Epidermal melanocyte (primary cell): ENCODE measurements around the gene NDUFC1.
"Not testable (repeated sequence)": the region's sequence is repeated elsewhere in the genome, so short reads cannot be mapped to it uniquely, and the experiment has no call there.

Experiments
- DNase-seq: peaks from one replicate; pipeline ENCODE4 v3.0.0; 2011; ENCODE audit warnings: low spot score; ENCODE audit not compliant: insufficient read length

NDUFC1 gene

DNA sequence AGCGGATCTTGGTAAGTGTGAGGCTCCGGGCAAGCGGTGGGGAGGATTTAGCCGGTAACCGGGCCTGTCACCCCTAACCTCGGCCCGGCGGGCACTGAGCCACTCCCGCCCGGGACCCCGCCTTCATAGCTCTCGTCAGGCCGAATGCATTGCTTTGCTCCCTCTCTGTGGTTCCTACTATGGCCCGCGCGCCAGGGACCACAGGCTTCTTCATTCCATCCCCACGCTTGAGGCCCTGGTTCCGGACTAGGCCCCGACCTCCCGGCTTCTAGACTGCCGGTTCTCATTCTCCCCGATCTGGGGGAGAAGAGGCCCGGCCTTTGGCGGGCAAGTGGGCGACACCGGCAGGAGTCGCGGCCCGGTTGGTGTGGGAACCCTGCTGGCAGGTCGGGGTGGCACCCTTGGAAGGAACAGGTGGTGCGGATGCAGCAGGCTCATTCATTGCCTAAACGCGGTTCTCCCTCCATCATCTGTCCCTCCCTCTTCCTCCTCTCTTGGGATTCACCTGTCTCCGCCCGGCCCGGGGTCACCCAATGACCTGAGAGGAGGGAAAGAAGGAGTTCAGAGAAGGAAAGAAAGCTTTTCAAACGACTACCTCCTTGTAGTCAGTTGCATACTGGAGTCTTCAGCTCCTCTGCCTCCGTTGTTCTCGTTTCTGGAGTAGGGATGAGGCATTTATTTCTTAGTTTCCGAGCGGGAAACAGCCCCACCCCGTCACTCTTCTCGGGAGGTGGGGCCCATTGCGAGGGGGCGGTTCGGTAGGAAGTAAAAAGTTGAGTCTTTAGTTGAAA is at the start of gene NDUFC1:
Gene NDUFC1 (minus strand): TSS at position 657 of the 791 bp plus-strand sequence. CDS start 6,679 bp downstream, outside the sequence.
- no peak for DNase-seq

DNA sequence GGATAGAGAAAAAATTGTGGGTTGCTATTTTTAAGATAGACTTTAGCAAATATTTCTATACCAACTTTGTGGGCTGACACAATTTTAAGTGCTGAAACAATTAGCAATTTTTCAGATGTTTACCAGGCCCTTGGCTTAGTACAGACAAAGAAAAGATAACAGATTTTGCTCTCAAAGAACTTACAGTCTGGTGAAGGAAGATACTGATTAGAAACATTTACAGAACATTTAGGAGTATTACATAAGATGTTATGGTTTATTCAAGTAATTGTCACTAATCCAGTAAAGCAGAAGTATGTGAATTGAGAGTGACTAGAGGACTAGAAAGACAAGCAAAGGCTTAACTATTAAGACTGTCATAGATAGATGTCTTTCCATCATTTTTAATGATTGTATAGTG is 35.3 kb upstream of the NDUFC1 start:
- DNase-seq: no peak

GRCh38 chr4:139333046-139333445 is 30.8 kb upstream of the NDUFC1 start:
- DNase-seq: no peak

DNA sequence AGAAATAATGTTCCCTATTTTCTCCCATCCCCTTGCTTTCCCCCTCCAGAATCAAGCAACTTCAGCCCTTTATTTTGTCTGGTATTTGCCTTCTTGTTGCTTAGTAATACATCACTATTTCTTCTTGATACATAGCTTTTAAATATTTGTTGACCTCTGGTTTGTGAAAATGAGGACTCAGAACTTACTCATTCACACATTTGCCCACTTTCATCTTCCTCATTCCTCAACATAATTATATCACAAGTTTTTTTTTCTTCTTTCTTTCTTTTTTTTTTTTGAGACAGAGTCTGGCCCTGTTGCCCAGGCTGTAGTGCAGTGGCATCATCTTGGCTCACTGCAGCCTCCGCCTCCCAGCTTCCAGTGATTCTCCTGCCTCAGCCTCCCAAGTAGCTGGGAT is 28.9 kb upstream of the NDUFC1 start:
- DNase-seq: no peak

DNA sequence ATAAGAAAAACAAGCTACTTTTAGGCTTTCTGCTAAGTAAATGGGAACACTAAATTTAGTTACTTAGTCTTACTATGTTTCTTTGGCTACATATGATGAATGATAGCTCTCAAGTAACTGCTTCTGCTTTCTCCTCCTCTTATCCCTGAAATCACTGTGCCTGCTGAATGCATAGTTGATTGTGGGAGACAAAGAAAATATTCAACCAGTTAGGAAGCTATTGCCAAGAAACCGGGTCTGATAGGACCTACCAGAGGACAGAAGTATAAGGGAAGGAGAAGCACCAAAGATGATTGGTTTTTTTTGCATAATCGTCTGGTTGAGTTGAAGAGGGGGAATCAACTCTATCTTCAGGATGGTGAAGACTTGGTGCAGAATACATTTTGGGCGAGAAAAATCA is 28.0 kb upstream of the NDUFC1 start:
- no peak for DNase-seq

DNA sequence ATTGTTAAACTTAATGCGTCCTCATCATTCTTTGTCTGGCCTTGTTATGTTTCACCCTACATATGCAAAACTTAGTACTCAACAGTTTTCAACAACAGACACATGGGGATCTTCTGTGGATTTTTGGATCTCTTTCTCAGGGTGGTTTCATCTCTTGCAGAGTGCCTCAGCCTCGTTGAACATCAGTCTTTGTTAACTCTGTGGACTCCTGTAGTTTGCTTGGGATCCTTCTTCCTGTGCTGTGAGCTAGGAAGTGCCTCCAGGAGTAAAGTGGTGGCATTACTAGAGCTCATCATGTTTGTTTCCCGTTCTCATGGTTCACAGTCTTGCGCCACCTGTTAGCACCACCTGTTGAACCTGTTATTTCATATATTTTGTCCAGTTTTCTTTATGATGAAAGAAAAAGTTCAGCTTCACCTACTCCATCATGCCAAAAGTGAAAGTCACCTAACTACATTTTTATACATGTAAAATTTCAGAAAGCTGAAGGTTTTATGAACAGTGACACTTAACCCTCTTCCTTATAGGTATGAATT is 27.5 kb upstream of the NDUFC1 start:
- no peak for DNase-seq

DNA sequence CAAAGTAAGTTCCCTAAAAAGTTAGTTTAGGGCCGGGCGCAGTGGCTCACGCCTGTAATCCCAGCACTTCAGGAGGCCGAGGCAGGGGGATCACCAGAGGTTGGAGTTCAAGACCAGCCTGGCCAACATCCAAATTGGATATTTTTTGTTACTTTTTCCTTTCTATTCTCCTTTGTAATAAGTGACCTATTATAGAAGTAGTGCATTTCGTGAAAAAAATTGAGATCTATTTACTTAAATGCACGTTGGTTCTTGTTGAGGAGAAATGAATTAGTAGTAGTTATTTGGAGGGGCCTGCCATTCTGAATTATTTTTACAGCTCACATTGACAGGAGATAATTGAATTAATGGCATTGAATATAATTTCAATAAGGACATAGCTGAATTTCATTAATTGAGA is 22.3 kb upstream of the NDUFC1 start:
- DNase-seq: no peak

DNA sequence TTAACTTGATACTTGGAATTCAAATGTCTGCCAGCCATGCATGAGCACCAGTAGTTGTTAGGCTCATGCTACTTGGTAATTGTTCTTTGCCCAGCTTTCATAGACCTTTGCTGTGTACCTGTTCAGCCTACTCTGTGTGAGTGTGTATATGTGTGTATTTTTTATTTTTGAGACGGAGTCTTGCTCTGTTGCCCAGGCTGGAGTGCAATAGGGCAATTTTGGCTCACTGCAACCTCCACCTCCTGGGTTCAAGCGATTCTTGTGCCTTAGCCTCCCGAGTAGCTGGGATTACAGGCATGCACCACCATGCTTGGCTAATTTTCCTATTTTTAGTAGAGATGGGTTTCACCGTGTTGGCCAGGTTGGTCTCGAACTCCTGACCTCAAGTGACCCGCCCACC is 20.3 kb upstream of the NDUFC1 start:
- not testable (repeated sequence) for DNase-seq

DNA sequence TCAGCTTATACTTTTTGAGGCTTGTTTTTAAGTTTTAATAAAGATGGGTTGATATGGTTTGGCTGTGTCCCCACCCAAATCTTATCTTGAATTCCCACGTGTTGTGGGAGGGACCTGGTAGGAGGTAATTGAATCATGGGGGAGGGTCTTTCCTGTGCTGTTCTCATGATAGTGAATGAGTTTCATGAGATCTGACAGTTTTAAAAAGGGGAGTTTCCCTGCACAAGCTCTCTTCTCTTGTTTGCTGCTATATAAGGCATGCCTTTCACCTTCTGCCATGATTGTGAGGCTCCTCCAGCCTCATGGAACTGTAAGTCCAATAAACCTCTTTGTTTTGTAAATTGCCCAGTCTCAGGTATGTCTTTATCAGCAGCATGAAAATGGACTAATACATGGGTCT is 19.8 kb upstream of the NDUFC1 start:
- DNase-seq: not testable (repeated sequence)

DNA sequence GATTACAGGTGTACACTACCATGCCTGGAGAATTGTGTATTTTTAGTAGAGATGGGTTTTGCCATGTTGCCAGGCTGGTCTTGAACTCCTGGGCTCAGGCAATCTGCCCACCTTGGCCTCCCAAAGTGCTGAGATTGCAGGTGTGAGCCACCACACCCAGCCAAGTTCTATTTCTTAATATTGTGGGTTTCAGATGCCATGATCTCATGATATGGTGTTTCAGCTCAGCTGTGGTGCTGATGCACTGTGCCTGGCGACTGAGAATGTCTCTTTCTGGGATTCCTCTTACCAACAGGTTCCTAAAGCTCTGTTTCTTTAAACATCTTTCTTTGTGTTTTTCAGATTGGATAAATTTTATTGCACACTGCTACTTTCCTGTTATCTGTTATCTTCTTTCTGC is 17.3 kb upstream of the NDUFC1 start:
- no peak for DNase-seq

DNA sequence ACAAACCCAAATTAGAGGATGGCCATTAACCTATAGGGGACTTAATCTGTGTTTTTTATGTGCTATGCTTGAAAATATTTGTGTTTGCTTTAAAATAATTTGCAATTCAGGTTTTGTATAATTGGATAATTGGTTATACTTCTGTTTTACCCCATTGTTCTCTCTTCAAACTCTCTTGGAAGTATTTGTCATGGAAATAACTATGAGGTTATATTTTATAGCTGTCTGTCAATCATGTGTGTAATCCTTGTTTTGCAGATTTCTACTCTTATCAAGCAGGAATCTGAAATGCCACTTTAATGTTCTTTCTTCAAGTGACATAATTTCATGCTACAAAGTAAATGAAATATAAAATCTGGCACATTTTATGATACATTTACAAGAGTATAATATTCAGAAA is 15.4 kb upstream of the NDUFC1 start:
- DNase-seq: no peak

GRCh38 chr4:139316733-139317132 is 14.5 kb upstream of the NDUFC1 start:
- no peak for DNase-seq

- no peak for DNase-seq
Observed at GRCh38 chr4:139315221-139315675, 13.0 kb upstream of the NDUFC1 start.

GRCh38 chr4:139314047-139314800 is 11.9 kb upstream of the NDUFC1 start:
- DNase-seq: no peak

DNA sequence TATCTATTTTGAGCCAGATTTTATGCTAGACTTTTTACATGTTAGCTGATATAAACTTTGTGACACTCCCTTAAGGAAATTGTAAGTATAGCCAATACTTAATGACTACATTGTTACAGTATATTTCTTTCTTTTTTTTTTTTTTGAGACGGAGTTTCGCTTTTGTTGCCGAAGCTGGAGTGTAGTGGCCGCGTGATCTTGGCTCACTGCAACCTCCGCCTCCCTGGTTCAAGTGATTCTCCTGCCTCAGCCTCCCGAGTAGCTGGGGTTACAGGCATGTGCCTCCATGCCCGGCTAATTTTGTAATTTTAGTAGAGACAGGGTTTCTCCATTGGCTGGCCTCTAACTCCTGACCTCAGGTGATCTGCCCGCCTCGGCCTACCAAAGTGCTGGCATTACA is 11.1 kb upstream of the NDUFC1 start:
- DNase-seq: not testable (repeated sequence)

DNA sequence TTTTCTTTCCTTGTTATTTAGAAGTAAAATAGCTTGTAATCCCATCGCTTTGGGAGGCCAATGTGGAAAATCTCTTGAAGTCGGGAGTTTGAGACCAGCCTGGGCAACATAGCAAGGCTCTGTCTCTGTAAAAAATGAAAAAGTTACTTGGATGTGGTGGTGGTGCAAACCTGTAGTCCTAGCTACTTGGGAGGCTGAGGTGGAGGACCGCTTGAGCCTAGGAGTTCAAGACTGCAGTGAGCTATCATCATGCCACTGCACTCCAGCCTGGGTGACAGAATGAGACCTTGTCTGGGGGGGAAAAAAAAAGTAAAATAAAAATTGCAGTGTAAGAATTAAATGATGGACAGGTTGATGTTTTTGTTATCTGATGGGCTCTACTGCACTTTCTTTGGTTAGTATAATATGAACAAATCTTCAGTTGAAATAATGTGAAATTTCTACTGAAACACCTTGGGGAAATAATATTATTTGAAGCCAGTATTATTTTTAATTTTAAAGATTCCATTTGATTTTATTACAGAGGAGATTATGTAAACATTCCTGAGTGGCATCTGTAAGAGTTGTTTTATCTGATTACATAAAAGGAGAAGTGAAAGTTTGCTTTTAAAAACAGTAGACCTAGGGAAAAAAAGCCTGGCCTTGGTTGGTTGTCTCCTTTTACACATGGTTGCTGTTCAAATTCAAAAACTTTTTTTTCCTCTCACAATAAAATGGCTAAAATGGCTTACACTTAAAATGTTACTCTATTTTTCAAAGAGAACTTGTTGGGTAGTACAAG is 10.5 kb upstream of the NDUFC1 start:
- DNase-seq: no peak

GRCh38 chr4:139311909-139312308 is 9.6 kb upstream of the NDUFC1 start:
- DNase-seq: no peak

DNA sequence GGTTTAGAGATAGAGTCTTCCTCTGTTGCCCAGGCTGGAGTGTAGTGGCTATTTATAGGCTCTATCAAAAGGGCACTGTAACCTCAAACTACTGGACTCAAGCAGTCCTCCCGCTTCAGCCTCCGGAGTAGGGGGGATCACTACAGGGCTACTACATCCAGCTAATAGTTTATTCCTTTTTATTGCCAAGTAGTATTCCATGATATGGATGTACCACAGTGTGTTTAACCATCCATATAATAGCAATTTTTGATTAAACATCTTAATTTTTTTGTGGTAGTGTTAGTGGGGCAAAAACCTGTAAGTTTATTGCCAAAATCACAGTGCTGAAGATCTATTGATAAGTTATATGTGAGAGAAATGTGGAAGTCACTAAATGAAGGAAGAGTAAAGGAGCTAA is 2.6 kb upstream of the NDUFC1 start:
- no peak for DNase-seq

GRCh38 chr4:139301113-139301820 is 1.0 kb downstream of the NDUFC1 start, which contains the start of gene NAA15:
Gene NAA15 (plus strand): TSS chr4:139301505. CDS start chr4:139301778, 273 bp downstream.
- DNase-seq: peak; percentile 88

- DNase-seq: no peak
Observed at GRCh38 chr4:139300431-139301112, 1.7 kb downstream of the NDUFC1 start.
